HG02623 (cell line): Measurements from ENCODE around the gene MLLT1.
A peak's percentile ranks its signal among the peaks of the same experiment; 100 is the strongest.

Experiments
- ATAC-seq: cut with Tn5 transposase; IDR thresholded peaks from one replicate; pipeline ENCODE4 v1.9.1; 2021; ENCODE audit warnings: moderate library complexity; ENCODE audit not compliant: unreplicated experiment

The MLLT1 gene

DNA sequence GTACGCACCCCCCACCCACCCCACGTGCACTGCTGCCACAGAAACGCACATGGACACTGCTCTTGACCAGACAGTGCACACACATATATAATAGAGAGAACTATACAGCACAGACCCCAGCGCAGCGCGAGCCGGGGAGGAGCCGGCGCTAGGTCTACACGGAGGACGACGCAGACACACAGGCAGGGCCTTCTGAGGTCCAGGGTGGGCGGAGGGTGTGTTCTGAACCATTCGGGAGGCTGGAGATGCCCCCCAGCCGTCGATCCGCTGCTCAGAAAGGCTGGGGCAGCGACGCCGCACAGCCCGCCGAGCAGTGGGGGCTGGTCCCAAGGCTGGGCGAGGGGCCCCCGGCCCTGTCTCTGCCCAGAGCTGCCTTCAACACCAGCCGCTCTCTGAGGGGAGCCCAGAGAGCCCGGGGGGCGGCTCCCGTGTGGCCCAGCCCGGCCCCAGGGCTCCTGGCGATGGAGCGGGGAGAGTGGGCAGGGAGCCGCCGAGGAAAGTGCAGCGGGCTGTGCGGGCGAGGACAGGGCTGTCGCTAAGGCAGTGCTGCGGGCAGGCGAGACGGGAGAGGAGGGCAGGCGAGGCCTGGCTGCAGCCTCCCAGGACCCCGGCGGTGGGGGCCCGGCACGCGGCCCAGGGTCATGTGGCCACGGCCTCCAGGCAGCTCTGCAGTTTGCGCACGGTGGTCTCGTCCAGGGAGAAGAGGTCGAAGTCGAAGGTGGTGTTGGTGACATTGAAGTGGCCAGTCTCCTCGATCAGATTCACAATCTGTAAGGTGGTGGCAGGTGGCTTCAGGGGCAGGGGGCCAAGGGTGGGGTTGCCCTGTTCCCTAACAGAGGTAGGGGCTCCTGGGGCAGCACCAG is 67.1 kb downstream of the MLLT1 start:
- ATAC-seq: no peak

- ATAC-seq: no peak
Observed at GRCh38 chr19:6211632-6212402, 68.0 kb downstream of the MLLT1 start.

GRCh38 chr19:6210721-6211600 is 68.8 kb downstream of the MLLT1 start:
- ATAC-seq: no peak

GRCh38 chr19:6210091-6210490 is 69.7 kb downstream of the MLLT1 start:
- no peak for ATAC-seq

GRCh38 chr19:6209680-6210079 is 70.1 kb downstream of the MLLT1 start:
- no peak for ATAC-seq

DNA sequence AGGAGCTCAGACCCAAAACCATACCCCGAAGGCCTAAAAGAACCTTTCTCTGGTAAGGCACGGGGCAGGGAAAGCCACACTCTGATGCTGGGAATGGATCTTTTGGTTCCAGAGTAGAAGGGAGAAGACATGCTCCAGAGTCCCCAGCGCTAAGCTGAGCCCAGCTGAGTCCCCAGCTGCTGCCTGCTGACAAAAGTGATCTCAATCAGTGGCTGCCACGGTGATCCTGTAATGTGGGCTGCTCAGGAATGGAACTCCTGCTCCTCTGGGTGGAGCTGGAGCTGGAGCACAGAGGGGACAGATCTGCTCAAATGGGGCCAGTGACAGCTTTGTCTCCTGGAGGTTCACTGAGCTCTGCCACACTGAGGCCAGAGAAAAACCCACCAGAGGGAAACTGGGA is 70.5 kb downstream of the MLLT1 start:
- ATAC-seq: no peak

GRCh38 chr19:6204866-6205723 is 74.7 kb downstream of the MLLT1 start:
- no peak for ATAC-seq

GRCh38 chr19:6204212-6204611 is 75.6 kb downstream of the MLLT1 start:
- no peak for ATAC-seq

GRCh38 chr19:6199240-6199994 is 80.4 kb downstream of the MLLT1 start:
- peak; percentile 67 for ATAC-seq

- peak; percentile 10 for ATAC-seq
Observed at GRCh38 chr19:6198896-6199239, 80.9 kb downstream of the MLLT1 start.

GRCh38 chr19:6196361-6196760 is 83.4 kb downstream of the MLLT1 start:
- ATAC-seq: no peak

DNA sequence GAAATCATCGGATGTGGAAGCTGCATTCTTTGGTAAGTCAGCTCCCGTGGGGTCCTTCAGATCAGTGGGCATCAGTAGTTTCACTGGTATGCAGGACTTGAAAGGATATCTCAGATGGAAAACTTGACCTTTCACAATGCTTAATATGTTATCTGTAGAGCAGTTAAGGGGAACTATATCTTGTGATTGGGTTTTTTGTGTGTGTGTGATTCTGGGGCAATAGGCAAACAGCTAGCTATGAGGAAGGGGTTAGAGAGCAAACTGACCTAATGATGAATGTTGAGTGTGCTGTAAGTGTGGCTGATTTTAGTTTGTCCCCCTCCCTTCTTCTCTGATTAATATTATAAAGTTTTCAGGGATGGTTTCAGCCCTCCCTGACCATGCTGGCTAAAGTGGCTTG is 91.0 kb downstream of the MLLT1 start:
- ATAC-seq: no peak

DNA sequence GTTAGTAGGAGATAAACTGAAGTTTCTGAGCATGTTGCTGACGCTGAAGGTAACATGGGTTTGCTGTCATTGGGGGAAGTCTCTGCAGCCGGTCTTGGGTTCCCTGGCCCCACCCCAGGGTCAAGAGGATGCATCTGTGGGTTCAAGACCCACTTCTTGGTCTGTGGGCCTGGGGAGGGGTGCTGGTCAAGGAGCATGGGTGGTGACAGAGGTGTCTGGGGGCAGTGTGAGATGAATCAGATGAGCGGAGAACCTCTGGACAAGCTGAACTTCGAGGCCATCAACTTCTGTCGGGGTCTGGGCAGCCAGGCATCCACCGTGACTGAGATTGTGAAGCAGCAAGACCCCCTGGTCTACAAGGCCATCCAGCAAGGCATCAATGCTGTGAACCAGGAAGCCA is 92.4 kb downstream of the MLLT1 start:
- ATAC-seq: no peak

GRCh38 chr19:6185835-6186834 is 93.6 kb downstream of the MLLT1 start:
- ATAC-seq: no peak

DNA sequence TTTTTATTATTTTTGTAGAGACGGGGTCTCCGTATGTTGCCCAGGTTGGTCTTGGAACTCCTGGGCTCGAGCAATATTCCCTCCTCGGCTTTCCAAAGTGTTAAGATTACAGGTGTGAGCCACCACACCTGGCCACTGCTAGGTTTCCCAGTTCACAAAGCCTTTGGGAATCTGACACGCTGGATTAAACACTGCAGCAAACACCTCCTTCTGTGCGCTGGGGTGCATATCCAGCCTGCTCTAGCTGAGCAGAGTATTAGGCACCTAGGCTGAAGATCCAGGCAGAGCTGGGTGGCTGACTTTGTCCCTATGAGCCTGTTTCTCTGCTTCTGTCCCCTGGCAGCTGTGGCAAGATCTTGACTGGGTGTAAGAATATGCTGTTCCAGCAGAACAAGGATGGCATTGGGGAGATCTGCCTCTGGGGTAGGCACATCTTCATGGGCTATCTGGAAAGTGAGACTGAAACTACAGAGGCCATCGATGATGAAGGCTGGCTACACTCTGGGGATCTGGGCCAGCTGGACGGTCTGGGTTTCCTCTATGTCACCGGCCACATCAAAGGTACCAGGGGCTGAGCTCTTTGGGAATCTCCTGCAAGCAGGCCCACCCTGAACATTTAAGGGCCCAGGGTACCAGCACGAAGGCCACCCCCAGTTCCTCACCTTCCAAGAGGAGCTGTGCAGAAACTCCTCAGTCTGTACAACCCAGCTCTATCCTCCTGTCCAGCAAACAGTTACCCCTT is 94.5 kb downstream of the MLLT1 start:
- ATAC-seq: no peak

- no peak for ATAC-seq
Observed at GRCh38 chr19:6181119-6181518, 98.7 kb downstream of the MLLT1 start.

DNA sequence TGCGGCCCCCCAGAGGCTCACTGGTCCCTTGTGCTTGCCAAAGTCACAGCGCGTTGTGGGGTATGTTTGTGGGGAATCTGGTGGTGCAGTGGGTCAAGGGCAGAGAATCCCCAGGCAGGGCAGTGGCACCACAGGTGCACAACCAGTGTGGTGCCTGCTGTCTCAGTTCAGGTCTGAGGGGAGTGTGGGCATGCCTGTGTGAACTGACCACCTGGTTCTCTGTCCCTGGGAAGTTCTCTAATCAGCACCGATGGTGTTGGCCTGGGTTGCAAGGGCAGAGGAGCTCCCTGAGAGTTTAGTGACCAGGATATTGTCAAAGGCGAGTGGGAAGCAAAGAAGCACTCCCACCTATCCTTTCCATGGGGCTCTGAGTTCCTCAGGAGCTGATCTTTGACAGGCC is 106.6 kb downstream of the MLLT1 start:
- ATAC-seq: no peak
